H1 (cell line): ENCODE results near the gene HTR6. TPM values are rescaled to one million over a fixed set of nuclear protein-coding genes. Genes with fewer than 3 reads are reported as not detected.

ENCODE experiments used
- CTCF ChIA-PET: fragments of 300-600 bp; sonication (Branson Sonifier 250); formaldehyde crosslinking; loops from one replicate; lab custom pipeline; 2021; ENCODE audit not compliant: partially characterized antibody; lab: Charles Lee
- POLR2A ChIA-PET: fragments of 300-600 bp; sonication (Branson Sonifier 250); formaldehyde crosslinking; loops from one replicate; lab custom pipeline; 2021; ENCODE audit warnings: inconsistent platforms; ENCODE audit not compliant: partially characterized antibody; lab: Charles Lee
- DNase-seq, 2 experiments: peaks; one replicate each; pipeline versions ENCODE4 v3.0.0 to v3.0.0-alpha.2; 2010 to 2022; ENCODE audit warnings: low spot score in 2 of 2, low read depth in 1 of 2, mixed read lengths in 1 of 2
- FAIRE-seq: peaks from 2 replicates; lab custom pipeline; 2011; peaks lifted over from hg19 to GRCh38; lab: Jason Lieb, UNC
- H2AFZ ChIP-seq: 2 replicates; pipeline ENCODE4 v1.8.1; 2012; ENCODE audit warnings: low read length, inconsistent platforms
- H2AK5ac ChIP-seq: 2 replicates; pipeline ENCODE4 v1.6.1; 2013; ENCODE audit warnings: low read depth, low read length
- H2BK120ac ChIP-seq: replicated peaks from 2 replicates; pipeline ENCODE3; 2013; ENCODE audit warnings: low read depth, low read length, inconsistent platforms
- H2BK12ac ChIP-seq: 2 replicates; pipeline ENCODE4 v1.6.1; 2013; ENCODE audit warnings: low read depth, low read length
- H2BK15ac ChIP-seq: 2 replicates; pipeline ENCODE4 v1.6.1; 2013; ENCODE audit warnings: low read length
- H2BK20ac ChIP-seq: 2 replicates; pipeline ENCODE4 v1.6.1; 2013; ENCODE audit warnings: low read length
- H2BK5ac ChIP-seq: 2 replicates; pipeline ENCODE4 v1.6.1; 2013; ENCODE audit warnings: low read depth, low read length
- H3K14ac ChIP-seq: 2 replicates; pipeline ENCODE4 v1.6.1; 2013; ENCODE audit warnings: inconsistent platforms; ENCODE audit not compliant: insufficient read length
- H3K18ac ChIP-seq: 2 replicates; pipeline ENCODE4 v1.6.1; 2013; ENCODE audit warnings: low read length; ENCODE audit errors: extremely low read depth
- H3K23ac ChIP-seq: 2 replicates; pipeline ENCODE4 v1.6.1; 2013; ENCODE audit warnings: inconsistent platforms; ENCODE audit not compliant: insufficient read length
- H3K23me2 ChIP-seq: 2 replicates; pipeline ENCODE4 v1.6.1; 2013; ENCODE audit warnings: low read depth, low read length
- H3K27ac ChIP-seq: 2 replicates; pipeline ENCODE4 v1.6.1; 2011; ENCODE audit warnings: low read depth, low read length, inconsistent platforms
- H3K27me3 ChIP-seq, 4 experiments: replicated peaks in 1 of 4; 1 replicate in 1 of 4; 2 replicates in 3 of 4; pipeline versions ENCODE4 v1.6.1 to v1.8.1; 2011 to 2013; ENCODE audit warnings: low read length in 3 of 4, mild to moderate bottlenecking in 3 of 4, inconsistent platforms in 2 of 4, mixed read lengths in 2 of 4, moderate library complexity in 1 of 4; ENCODE audit not compliant: control insufficient read depth in 3 of 4, insufficient read depth in 3 of 4; ENCODE audit errors: extremely low read depth in 1 of 4
- H3K36me3 ChIP-seq, 4 experiments: 2 replicates each; pipeline versions ENCODE4 v1.6.1 to v1.8.1; 2011 to 2013; ENCODE audit warnings: mild to moderate bottlenecking in 4 of 4, low read length in 3 of 4, moderate library complexity in 2 of 4, control low read depth in 1 of 4, inconsistent platforms in 1 of 4; ENCODE audit not compliant: insufficient read depth in 4 of 4, control insufficient read depth in 2 of 4
- H3K4ac ChIP-seq: replicated peaks from 2 replicates; pipeline ENCODE3; 2013; ENCODE audit warnings: low read length, low read depth, mixed read lengths, inconsistent platforms; ENCODE audit not compliant: insufficient read length
- H3K4me1 ChIP-seq, 4 experiments: replicated peaks in 1 of 4; 1 replicate in 1 of 4; 2 replicates in 3 of 4; pipeline versions ENCODE4 v1.6.1 to v1.8.1; 2011 to 2013; ENCODE audit warnings: low read length in 3 of 4, inconsistent platforms in 2 of 4, mixed read lengths in 1 of 4; ENCODE audit not compliant: insufficient read depth in 4 of 4, control insufficient read depth in 3 of 4
- H3K4me2 ChIP-seq, 2 experiments: 2 replicates each; pipeline versions ENCODE4 v1.6.1 to v1.8.1; 2011 to 2013; ENCODE audit warnings: low read depth in 2 of 2, low read length in 2 of 2, control low read depth in 1 of 2, inconsistent platforms in 1 of 2, mild to moderate bottlenecking in 1 of 2; ENCODE audit not compliant: insufficient read depth in 1 of 2
- H3K4me3 ChIP-seq, 4 experiments: fragments of 200-600, 300-600 bp in 1 of 4; sonication (generic), shearing (Covaris generic), sonication (Bioruptor Twin) in 1 of 4; 2 replicates each; pipeline versions ENCODE4 v1.5.1 to v1.8.1; 2011 to 2016; ENCODE audit warnings: low read length in 4 of 4, low read depth in 3 of 4, control low read depth in 2 of 4, inconsistent platforms in 2 of 4, mild to moderate bottlenecking in 2 of 4, mixed read lengths in 1 of 4, moderate library complexity in 1 of 4; ENCODE audit not compliant: insufficient read depth in 2 of 4; ENCODE audit errors: extremely low read depth in 1 of 4
- H3K56ac ChIP-seq: replicated peaks from 2 replicates; pipeline ENCODE3; 2013; ENCODE audit warnings: low read depth, mild to moderate bottlenecking, mixed read lengths, low read length, inconsistent platforms; ENCODE audit not compliant: insufficient read length
- H3K79me1 ChIP-seq: 2 replicates; pipeline ENCODE4 v1.6.1; 2013; ENCODE audit warnings: low read depth, low read length, control low read depth
- H3K79me2 ChIP-seq, 2 experiments: 2 replicates each; pipeline versions ENCODE4 v1.6.1 to v1.8.1; 2012 to 2013; ENCODE audit warnings: low read length in 2 of 2, mild to moderate bottlenecking in 2 of 2, inconsistent platforms in 1 of 2; ENCODE audit not compliant: insufficient read depth in 2 of 2, control insufficient read depth in 1 of 2
- H3K9ac ChIP-seq, 4 experiments: replicated peaks in 1 of 4; 1 replicate in 1 of 4; 2 replicates in 3 of 4; pipeline versions ENCODE4 v1.6.1 to v1.8.1; 2011 to 2013; ENCODE audit warnings: low read depth in 3 of 4, low read length in 3 of 4, control low read depth in 2 of 4, mild to moderate bottlenecking in 2 of 4, moderate library complexity in 2 of 4, inconsistent platforms in 1 of 4; ENCODE audit errors: extremely low read depth in 1 of 4
- H3K9me3 ChIP-seq, 2 experiments: 2 replicates each; pipeline versions ENCODE4 v1.6.1 to v1.8.1; 2012 to 2013; ENCODE audit warnings: mild to moderate bottlenecking in 2 of 2, moderate library complexity in 2 of 2, control low read depth in 1 of 2, inconsistent platforms in 1 of 2, low read depth in 1 of 2, low read length in 1 of 2, mixed read lengths in 1 of 2; ENCODE audit not compliant: insufficient read depth in 2 of 2
- H4K20me1 ChIP-seq, 2 experiments: replicated peaks in 1 of 2; 2 replicates each; pipeline versions ENCODE3 to v1.8.1; 2011 to 2013; ENCODE audit warnings: inconsistent platforms in 2 of 2, low read length in 2 of 2, mild to moderate bottlenecking in 1 of 2; ENCODE audit not compliant: insufficient read depth in 2 of 2, control insufficient read depth in 1 of 2
- H4K5ac ChIP-seq: 2 replicates; pipeline ENCODE4 v1.6.1; 2013; ENCODE audit warnings: low read length, low read depth, mixed read lengths, inconsistent platforms; ENCODE audit not compliant: insufficient read length
- H4K8ac ChIP-seq: 2 replicates; pipeline ENCODE4 v1.8.0; 2013; ENCODE audit warnings: mild to moderate bottlenecking, moderate library complexity, low read length, inconsistent platforms; ENCODE audit not compliant: insufficient read depth; ENCODE audit errors: extremely low read depth
- H4K91ac ChIP-seq: replicated peaks from 2 replicates; pipeline ENCODE3; 2013; ENCODE audit warnings: low read length, mixed read lengths, inconsistent platforms; ENCODE audit not compliant: insufficient read length
- NRF1 ChIP-seq: IDR thresholded peaks from 2 replicates; pipeline ENCODE4 v1.6.1; 2011; ENCODE audit warnings: mild to moderate bottlenecking, low read depth, low read length, improper control_type of control experiment
- POLR2AphosphoS5 ChIP-seq: IDR thresholded peaks from 2 replicates; pipeline ENCODE4 v1.6.1; 2011; ENCODE audit warnings: low read depth, low read length
- SAP30 ChIP-seq: fragments of 300-600 bp; sonication (generic); IDR thresholded peaks from 2 replicates; pipeline ENCODE4 v1.7.1; 2012; ENCODE audit warnings: low read length, moderate library complexity, mild to moderate bottlenecking, inconsistent platforms; ENCODE audit not compliant: insufficient read depth, insufficient replicate concordance
- SIN3A ChIP-seq, 2 experiments: IDR thresholded peaks in 1 of 2; conservative IDR thresholded peaks in 1 of 2; 2 replicates each; pipeline ENCODE4 v1.6.1; 2011 to 2012; ENCODE audit warnings: low read length in 2 of 2, improper control_type of control experiment in 1 of 2, low read depth in 1 of 2, mild to moderate bottlenecking in 1 of 2
- WGBS, 2 experiments: shearing (Covaris generic) in 1 of 2; methylation state at CpG; one replicate each; pipeline versions ENCODE4 v1.1.6 to v1.1.7; 2013 to 2015; ENCODE audit warnings: low lambda C conversion rate in 2 of 2, mixed read lengths in 2 of 2, inconsistent platforms in 1 of 2, low coverage in 1 of 2, missing lambda C conversion rate in 1 of 2; ENCODE audit not compliant: insufficient replicate concordance in 2 of 2, insufficient coverage in 1 of 2, insufficient read length in 1 of 2; ENCODE audit errors: extremely low coverage in 1 of 2, missing lambda C conversion rate in 1 of 2; 5-methylcytosine and 5-hydroxymethylcytosine counted together
- polyA plus RNA-seq, 7 experiments: library from polyadenylated mRNA; depleted of rRNA in 3 of 7; stranded (reverse) in 5 of 7; unstranded in 2 of 7; fragments of >200 nt in 5 of 7; fragments of 200-250 nt in 2 of 7; gene quantifications; 1 replicate in 5 of 7; 2 replicates in 1 of 7; 4 replicates in 1 of 7; pipeline versions ENCODE4 v1.2.1 to v1.2.3, GENCODE V29; 2011 to 2013; ENCODE audit warnings: missing spikeins in 2 of 7, mixed read lengths in 2 of 7
- total RNA-seq: library from RNA; stranded (reverse); fragmentation: NEBNext Ultra II Directional; extraction: Animal tissue kit (Norgen Biotek cat#: 25700); gene quantifications from 2 replicates; pipeline ENCODE4 v1.2.1, GENCODE V29; 2021
- TF ChIP-seq, protein P1 (sequence below): IDR thresholded peaks from 2 replicates; pipeline ENCODE4 v1.6.1; 2012; ENCODE audit warnings: inconsistent platforms

The HTR6 gene
- total and polyA plus RNA-seq, 2 of the 8 experiments (the other 6 are each of a cell fraction or from before 2014, with no cell fraction given) = 0.76 to 0.95 TPM

DNA sequence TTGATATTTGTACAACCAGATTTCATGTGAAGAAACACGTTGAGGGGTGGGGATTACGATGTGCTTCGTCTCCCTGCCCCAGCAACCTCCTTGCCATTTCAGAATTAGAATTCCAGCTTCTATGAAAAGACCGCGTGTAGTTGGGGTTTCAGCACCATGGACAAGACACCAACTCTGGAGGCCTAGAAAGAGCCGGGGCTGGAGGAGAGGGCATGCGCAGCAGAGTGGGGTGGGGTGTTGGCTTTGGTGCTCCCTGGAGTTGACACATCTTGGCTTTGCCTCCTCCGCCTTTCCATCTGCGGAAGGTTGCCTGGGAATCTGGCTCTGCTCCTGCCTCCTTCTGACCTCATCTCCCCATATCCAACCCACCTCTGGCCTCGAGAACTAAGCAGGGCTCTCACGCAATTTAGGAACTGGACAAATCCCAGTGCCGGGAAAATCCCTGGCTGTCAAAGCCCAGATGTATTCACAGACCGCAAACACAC is 11.8 kb downstream of the HTR6 start:
- H2BK12ac ChIP-seq = no peak overlapping the region
- no peak overlapping the region for H2BK20ac ChIP-seq
- no peak overlapping the region for H3K9ac ChIP-seq
- no peaks in the 10 kb centered on the region for H3K36me3 ChIP-seq
- no peak overlapping the region for H4K5ac ChIP-seq
- TF ChIP-seq POLR2AphosphoS5 (no peak), SIN3A (conservative IDR thresholded peaks at IDR 0.05 in 1 of 2, IDR thresholded peaks at IDR 0.05 in 1 of 2; ENCODE audit: low read depth in 1 of 2, low read length in 2 of 2) (peak; percentile 95 to 98), SAP30 (peak; percentile 96), NRF1 (peak; percentile 53)
- TF ChIP-seq, protein P1, sequence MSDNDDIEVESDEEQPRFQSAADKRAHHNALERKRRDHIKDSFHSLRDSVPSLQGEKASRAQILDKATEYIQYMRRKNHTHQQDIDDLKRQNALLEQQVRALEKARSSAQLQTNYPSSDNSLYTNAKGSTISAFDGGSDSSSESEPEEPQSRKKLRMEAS = peak; percentile 90
- ChIA-PET CTCF (interaction anchor here (1.0 to 5.2 kb wide), 9 partner anchors 8 to 337 kb away, joined by 3 to 46 read pairs (median 4); partner anchors contain the start of gene RNF186), POLR2A (no interaction called here)
- FAIRE-seq = peak; percentile 81
- H2AFZ ChIP-seq = no peak overlapping the region
- no peak overlapping the region for H4K91ac ChIP-seq
- H3K79me1 ChIP-seq = no peaks in the 10 kb centered on the region
- H4K20me1 ChIP-seq = peaks cover 0 to 3% of the 10 kb centered on the region in 2 experiments
- H3K27me3 ChIP-seq = no peaks in the 10 kb centered on the region; a peak in 2 of 7 replicates
- no peak overlapping the region for H2AK5ac ChIP-seq
- no peak overlapping the region for H3K4ac ChIP-seq
- peaks cover 0 to 7% (median 2%) of the 10 kb centered on the region in 4 experiments; a peak in 1 of 7 replicates for H3K4me1 ChIP-seq
- no peak overlapping the region for H3K18ac ChIP-seq
- no peak overlapping the region for H3K4me3 ChIP-seq
- H3K4me2 ChIP-seq = no peak overlapping the region
- H3K14ac ChIP-seq = no peak overlapping the region
- H3K56ac ChIP-seq = no peak overlapping the region
- H2BK120ac ChIP-seq = no peak overlapping the region
- H2BK5ac ChIP-seq = no peak overlapping the region
- no peak overlapping the region for H4K8ac ChIP-seq
- no peak overlapping the region for H2BK15ac ChIP-seq
- DNase-seq = peak; percentile 25 to 82
- no peak overlapping the region for H3K27ac ChIP-seq
- H3K9me3 ChIP-seq = no peaks in the 10 kb centered on the region
- H3K23me2 ChIP-seq = no peaks in the 10 kb centered on the region; the same call in 1 of the 2 replicates
- 44% methylated on average over 13 of the region's 13 CpGs; no CpG with 5 or more reads in 1 of the 2 experiments for WGBS, 2 experiments
- H3K79me2 ChIP-seq = no peaks in the 10 kb centered on the region
- no peak overlapping the region for H3K23ac ChIP-seq
